ENCODE measurements around the gene SLC38A2. TPM values are rescaled to one million over a fixed set of nuclear protein-coding genes. Genes with fewer than 3 reads are reported as not detected.

The SLC38A2 gene
- total and polyA plus RNA-seq, 4 donors, result 75.0 to 258 (median 128) TPM

- no peak for TF ChIP-seq CTCF (IDR thresholded peaks at IDR 0.05; ENCODE audit: control extremely low read depth, extremely low read depth)
- H3K27me3 ChIP-seq (ENCODE audit: control insufficient read depth in 3 of 3, insufficient read depth in 3 of 3, low read length in 2 of 3), result no peaks in the 10 kb centered on the region
- H3K36me3 ChIP-seq (ENCODE audit: control insufficient read depth in 4 of 4, insufficient read depth in 4 of 4, low read length in 4 of 4), result peaks cover 10 to 26% (median 22%) of the 10 kb centered on the region in 4 donors
- H3K27ac ChIP-seq (ENCODE audit: low read depth in 1 of 2, low read length in 1 of 2), result no peak overlapping the region
- ATAC-seq (ENCODE audit: insufficient read depth, low FRiP score) (no peak), DNase-seq (no peak)
- no peak overlapping the region for H3K4me3 ChIP-seq
- peaks cover 0 to 3% (median 0%) of the 10 kb centered on the region in 5 donors for H3K4me1 ChIP-seq (ENCODE audit: control insufficient read depth in 5 of 5, insufficient read depth in 5 of 5, low read length in 5 of 5)
- no peak overlapping the region for H3K9ac ChIP-seq (ENCODE audit: insufficient read depth in 1 of 2, low read length in 2 of 2)
- WGBS, 2 donors, result 76 to 89% methylated on average over 5 of the region's 5 CpGs
- H3K9me3 ChIP-seq (ENCODE audit: control insufficient read depth in 4 of 4, insufficient read depth in 3 of 4, low read length in 3 of 4), result no peaks in the 10 kb centered on the region
Observed at GRCh38 chr12:46356655-46357437, 15.7 kb downstream of the SLC38A2 start.

- Histone ChIP-seq H3K9me3 (ENCODE audit: control insufficient read depth in 4 of 4, insufficient read depth in 3 of 4, low read length in 3 of 4) (no peaks in the 10 kb centered on the region), H3K4me3 (no peak overlapping the region), H3K27ac (ENCODE audit: low read depth in 1 of 2, low read length in 1 of 2) (no peak overlapping the region), H3K4me1 (ENCODE audit: control insufficient read depth in 5 of 5, insufficient read depth in 5 of 5, low read length in 5 of 5) (peaks cover 0 to 3% (median 0%) of the 10 kb centered on the region in 5 donors), H3K9ac (ENCODE audit: insufficient read depth in 1 of 2, low read length in 2 of 2) (no peak overlapping the region), H3K36me3 (ENCODE audit: control insufficient read depth in 4 of 4, insufficient read depth in 4 of 4, low read length in 4 of 4) (peaks cover 5 to 14% (median 12%) of the 10 kb centered on the region in 4 donors), H3K27me3 (ENCODE audit: control insufficient read depth in 3 of 3, insufficient read depth in 3 of 3, low read length in 2 of 3) (no peaks in the 10 kb centered on the region)
- no peak for TF ChIP-seq CTCF (IDR thresholded peaks at IDR 0.05; ENCODE audit: control extremely low read depth, extremely low read depth)
- WGBS, 2 donors, result 45 to 77% methylated on average over 1 of the region's 1 CpG
- DNase-seq (no peak), ATAC-seq (ENCODE audit: insufficient read depth, low FRiP score) (no peak)
Observed at GRCh38 chr12:46354802-46355199, 17.8 kb downstream of the SLC38A2 start.

GRCh38 chr12:46354111-46354801 is 18.3 kb downstream of the SLC38A2 start:
- H3K27ac ChIP-seq (ENCODE audit: low read depth in 1 of 2, low read length in 1 of 2), result no peak overlapping the region
- 70 to 72% methylated on average over 5 of the region's 5 CpGs for WGBS, 2 donors
- no peak for ATAC-seq (ENCODE audit: insufficient read depth, low FRiP score)

More at GRCh38 chr12:46354111-46354801, 18.3 kb downstream of the SLC38A2 start:
- no peak for TF ChIP-seq CTCF (IDR thresholded peaks at IDR 0.05; ENCODE audit: control extremely low read depth, extremely low read depth)
- Histone ChIP-seq H3K4me3 (no peak overlapping the region), H3K27me3 (ENCODE audit: control insufficient read depth in 3 of 3, insufficient read depth in 3 of 3, low read length in 2 of 3) (no peaks in the 10 kb centered on the region), H3K9me3 (ENCODE audit: control insufficient read depth in 4 of 4, insufficient read depth in 3 of 4, low read length in 3 of 4) (no peaks in the 10 kb centered on the region), H3K36me3 (ENCODE audit: control insufficient read depth in 4 of 4, insufficient read depth in 4 of 4, low read length in 4 of 4) (peaks cover 2 to 9% (median 6%) of the 10 kb centered on the region in 4 donors), H3K4me1 (ENCODE audit: control insufficient read depth in 5 of 5, insufficient read depth in 5 of 5, low read length in 5 of 5) (peaks cover 0 to 3% (median 0%) of the 10 kb centered on the region in 5 donors), H3K9ac (ENCODE audit: insufficient read depth in 1 of 2, low read length in 2 of 2) (no peak overlapping the region)
- no peak for DNase-seq

All from lung (tissue), 12 donors.